Right atrium auricular region (tissue), 2 donors: ENCODE data around the gene ARHGEF39. TPM values are rescaled to one million over a fixed set of nuclear protein-coding genes. Genes with fewer than 3 reads are reported as not detected.

ENCODE experiments used
- DNase-seq: peaks from one replicate; pipeline ENCODE4 v3.0.0-alpha.2; 2019; ENCODE audit warnings: low spot score
- H3K27ac ChIP-seq, 2 donors: fragments of 200-600 bp; sonication (generic); 1 replicate in 1 of 2; 2 replicates in 1 of 2; pipeline ENCODE4 v1.5.1; 2016 to 2019
- H3K27me3 ChIP-seq, 2 donors: fragments of 200-600 bp; sonication (generic); one replicate each; pipeline versions ENCODE4 v1.5.1 to v1.6.0; 2017 to 2019
- H3K36me3 ChIP-seq: fragments of 200-600 bp; sonication (generic); one replicate; pipeline ENCODE4 v1.5.1; 2016
- H3K4me1 ChIP-seq, 2 donors: fragments of 200-600 bp; sonication (generic); one replicate each; pipeline versions ENCODE4 v1.5.1 to v1.6.0; 2017 to 2019
- H3K4me3 ChIP-seq, 2 donors: fragments of 200-600 bp; sonication (generic); 1 replicate in 1 of 2; 2 replicates in 1 of 2; pipeline ENCODE4 v1.5.1; 2017 to 2019; ENCODE audit warnings: mild to moderate bottlenecking in 1 of 2, moderate library complexity in 1 of 2
- H3K9me3 ChIP-seq, 2 donors: fragments of 200-600 bp; sonication (generic); one replicate each; pipeline ENCODE4 v1.5.1; 2019
- CTCF ChIP-seq, 2 donors: fragments of 200-600 bp; sonication (generic); IDR thresholded peaks; one replicate each; pipeline ENCODE4 v1.5.1; 2019; ENCODE audit warnings: antibody characterized with exemption in 2 of 2
- total RNA-seq, 2 donors: library from RNA; depleted of rRNA; stranded (reverse); fragments of >200 nt; gene quantifications; one replicate each; pipeline ENCODE4 v1.1.0, GENCODE V29; 2016

ARHGEF39 gene
- total RNA-seq, 2 donors from 2014 or later, result 0.44 TPM; not detected in 1

DNA sequence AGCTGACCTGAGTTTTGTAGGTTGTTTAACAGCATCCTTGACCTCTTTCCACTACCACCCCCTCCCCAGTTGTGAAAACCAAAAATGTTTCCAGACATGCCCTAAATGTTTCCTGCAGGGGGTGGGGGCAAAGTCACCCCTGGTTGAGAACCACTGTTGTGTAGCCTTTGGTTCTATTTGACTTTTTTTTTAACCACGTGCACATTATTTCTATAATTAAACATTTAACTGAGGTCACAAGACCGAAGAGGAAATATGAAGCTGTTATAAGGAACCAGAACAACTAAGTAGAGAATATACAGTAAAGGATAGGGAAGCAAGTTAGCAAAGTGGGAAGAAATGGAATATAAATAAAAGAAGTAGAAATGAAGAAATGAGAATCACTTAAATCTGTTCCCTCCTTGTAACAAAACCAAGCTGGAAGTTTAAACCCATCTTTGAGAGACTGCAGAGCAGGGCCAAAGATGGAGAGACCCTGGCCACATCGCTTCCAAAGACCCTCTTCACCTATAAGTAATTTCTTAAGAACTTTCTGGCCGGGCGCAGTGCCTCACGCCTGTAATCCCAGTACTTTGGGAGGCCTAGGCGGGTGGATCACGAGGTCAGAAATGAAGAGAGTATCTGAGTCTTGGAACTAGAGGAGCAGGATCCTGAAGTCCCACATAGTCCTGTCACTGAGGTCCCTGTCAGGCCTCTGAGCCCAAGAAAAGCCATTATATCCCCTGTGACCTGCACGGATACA, 28.7 kb downstream of the ARHGEF39 start:
- no peak overlapping the region for H3K4me3 ChIP-seq
- no peak for TF ChIP-seq CTCF (IDR thresholded peaks at IDR 0.05)
- H3K4me1 ChIP-seq, result peaks cover 0 to 11% of the 10 kb centered on the region in 2 donors
- DNase-seq, result no peak
- H3K27me3 ChIP-seq, result no peaks in the 10 kb centered on the region
- no peaks in the 10 kb centered on the region for H3K9me3 ChIP-seq
- H3K27ac ChIP-seq, result no peak overlapping the region
- H3K36me3 ChIP-seq, result no peaks in the 10 kb centered on the region

GRCh38 chr9:35635730-35636129, 29.3 kb downstream of the ARHGEF39 start:
- no peaks in the 10 kb centered on the region for H3K9me3 ChIP-seq
- no peak for TF ChIP-seq CTCF (IDR thresholded peaks at IDR 0.05)
- peaks cover 0 to 11% of the 10 kb centered on the region in 2 donors for H3K4me1 ChIP-seq
- H3K4me3 ChIP-seq, result no peak overlapping the region
- H3K27ac ChIP-seq, result no peak overlapping the region
- H3K36me3 ChIP-seq, result no peaks in the 10 kb centered on the region
- no peaks in the 10 kb centered on the region for H3K27me3 ChIP-seq
- no peak for DNase-seq

DNA sequence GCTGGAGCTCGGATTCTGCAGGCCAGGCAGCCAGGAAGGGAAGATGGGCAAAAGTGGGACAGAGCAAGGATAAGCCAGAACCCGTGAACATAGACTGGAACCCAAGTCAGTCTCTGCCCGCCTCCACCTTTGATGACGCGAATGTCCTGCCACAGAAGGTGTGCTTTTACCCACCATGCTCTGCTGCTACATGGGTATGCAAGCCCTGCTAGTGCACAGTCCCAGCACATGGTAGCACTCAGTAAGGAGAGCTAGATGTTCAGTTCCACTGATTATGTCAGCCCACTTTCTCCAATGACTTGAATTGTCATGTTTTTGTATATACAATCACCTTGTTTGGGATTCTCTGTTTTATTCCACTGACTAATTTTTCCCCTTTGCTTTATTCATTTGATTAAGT, 35.4 kb downstream of the ARHGEF39 start:
- DNase-seq, result no peak
- H3K27ac ChIP-seq, result no peak overlapping the region
- H3K27me3 ChIP-seq, result no peaks in the 10 kb centered on the region
- H3K4me1 ChIP-seq, result no peaks in the 10 kb centered on the region
- H3K4me3 ChIP-seq, result no peak overlapping the region
- H3K36me3 ChIP-seq, result no peaks in the 10 kb centered on the region
- no peak for TF ChIP-seq CTCF (IDR thresholded peaks at IDR 0.05)
- no peaks in the 10 kb centered on the region for H3K9me3 ChIP-seq

GRCh38 chr9:35628389-35628991, 36.5 kb downstream of the ARHGEF39 start:
- no peak for DNase-seq
- H3K9me3 ChIP-seq, result no peaks in the 10 kb centered on the region
- no peak overlapping the region for H3K27ac ChIP-seq

DNA sequence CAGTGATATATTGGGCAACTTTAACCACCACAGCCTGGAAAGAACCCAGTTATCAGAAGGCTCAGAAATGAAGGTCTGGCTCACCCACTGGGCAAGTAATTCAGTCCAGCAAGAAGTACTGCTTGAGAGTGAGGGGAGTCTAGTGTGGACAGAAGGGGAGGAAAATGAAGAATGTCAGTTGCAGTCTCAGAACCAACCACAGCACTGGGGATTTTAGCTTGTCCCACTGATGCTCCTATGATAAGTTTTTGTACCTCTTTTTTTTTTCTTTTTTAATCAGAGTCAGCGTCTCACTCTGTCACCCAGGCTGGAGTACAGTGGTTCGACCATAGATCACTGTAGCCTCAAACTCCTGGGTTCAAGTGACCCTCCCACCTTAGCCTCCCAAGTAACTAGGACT, 37.4 kb downstream of the ARHGEF39 start:
- H3K4me1 ChIP-seq, result no peaks in the 10 kb centered on the region
- no peaks in the 10 kb centered on the region for H3K9me3 ChIP-seq
- H3K27me3 ChIP-seq, result no peaks in the 10 kb centered on the region
- no peak overlapping the region for H3K4me3 ChIP-seq
- DNase-seq, result no peak
- H3K27ac ChIP-seq, result no peak overlapping the region
- no peaks in the 10 kb centered on the region for H3K36me3 ChIP-seq
- no peak for TF ChIP-seq CTCF (IDR thresholded peaks at IDR 0.05)

More at GRCh38 chr9:35628389-35628991, 36.5 kb downstream of the ARHGEF39 start:
- Histone ChIP-seq H3K4me3 (no peak overlapping the region), H3K27me3 (no peaks in the 10 kb centered on the region), H3K36me3 (no peaks in the 10 kb centered on the region), H3K4me1 (no peaks in the 10 kb centered on the region)
- no peak for TF ChIP-seq CTCF (IDR thresholded peaks at IDR 0.05)
